Measurements from ENCODE around the gene CUX1. TPM values are rescaled to one million over a fixed set of nuclear protein-coding genes. Genes with fewer than 3 reads are reported as not detected.

Gene CUX1
- total RNA-seq, 1 donor from 2014 or later, result 50.6 TPM

DNA sequence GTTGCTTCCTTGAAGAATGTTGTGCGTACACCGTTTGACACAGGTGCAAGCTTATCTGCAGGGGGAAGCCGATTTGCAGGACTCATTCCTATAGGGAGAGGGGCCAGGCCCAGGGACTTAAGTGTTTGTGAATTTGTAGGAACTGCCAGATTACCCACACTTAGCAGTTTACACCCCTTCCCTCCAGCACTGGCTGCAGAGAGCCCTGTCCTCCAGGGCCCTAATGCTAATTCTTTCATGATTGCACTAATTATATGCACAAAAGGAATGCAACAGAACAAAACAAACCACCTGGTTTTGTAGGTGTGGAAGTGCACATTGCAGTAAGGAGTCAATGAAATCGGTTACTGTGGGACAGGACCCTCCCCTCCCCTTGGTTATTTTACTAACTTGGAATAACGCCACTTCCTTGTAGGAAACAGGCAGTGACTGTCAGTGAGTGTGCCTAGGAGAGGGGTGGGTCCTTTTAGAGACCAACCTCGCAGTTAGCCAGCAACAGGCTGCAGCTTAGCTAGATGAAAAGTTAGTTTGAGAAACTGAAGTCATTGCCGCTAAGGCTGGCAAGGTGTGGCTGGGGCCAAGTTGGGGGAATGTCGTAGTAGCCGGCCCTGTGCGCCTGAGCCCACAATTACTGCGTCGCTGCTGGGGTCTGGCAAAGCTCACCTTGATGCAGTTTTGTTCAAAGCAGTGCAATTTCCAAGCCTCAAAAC lies 60.6 kb downstream of the CUX1 start:
- Histone ChIP-seq H3K4me3 (ENCODE audit: insufficient read depth, low read depth, low read length) (no peak overlapping the region), H3K27ac (ENCODE audit: low read depth, low read length) (no peak overlapping the region), H3K4me1 (ENCODE audit: insufficient read depth, low read length) (peaks cover 33% of the 10 kb centered on the region), H3K27me3 (ENCODE audit: insufficient read depth, low read length) (no peaks in the 10 kb centered on the region), H3K9ac (ENCODE audit: low read length) (no peak overlapping the region), H3K79me2 (ENCODE audit: insufficient read depth, low read length) (peaks cover 54% of the 10 kb centered on the region), H2AFZ (ENCODE audit: low read depth, low read length) (no peak overlapping the region), H4K20me1 (ENCODE audit: insufficient read depth, low read length) (peaks cover 32% of the 10 kb centered on the region), H3K4me2 (ENCODE audit: low read length) (no peak overlapping the region), H3K36me3 (ENCODE audit: insufficient read depth, low read length) (no peaks in the 10 kb centered on the region), H3K9me3 (ENCODE audit: insufficient read depth, low read depth, low read length) (no peaks in the 10 kb centered on the region)
- no peak for DNase-seq (ENCODE audit: low read depth)
- no peak overlapping the region for H3K27ac Mint-ChIP-seq (ENCODE audit: unreplicated experiment)
- no peaks in the 10 kb centered on the region for H3K9me3 Mint-ChIP-seq (ENCODE audit: unreplicated experiment)
- TF ChIP-seq, protein P1, sequence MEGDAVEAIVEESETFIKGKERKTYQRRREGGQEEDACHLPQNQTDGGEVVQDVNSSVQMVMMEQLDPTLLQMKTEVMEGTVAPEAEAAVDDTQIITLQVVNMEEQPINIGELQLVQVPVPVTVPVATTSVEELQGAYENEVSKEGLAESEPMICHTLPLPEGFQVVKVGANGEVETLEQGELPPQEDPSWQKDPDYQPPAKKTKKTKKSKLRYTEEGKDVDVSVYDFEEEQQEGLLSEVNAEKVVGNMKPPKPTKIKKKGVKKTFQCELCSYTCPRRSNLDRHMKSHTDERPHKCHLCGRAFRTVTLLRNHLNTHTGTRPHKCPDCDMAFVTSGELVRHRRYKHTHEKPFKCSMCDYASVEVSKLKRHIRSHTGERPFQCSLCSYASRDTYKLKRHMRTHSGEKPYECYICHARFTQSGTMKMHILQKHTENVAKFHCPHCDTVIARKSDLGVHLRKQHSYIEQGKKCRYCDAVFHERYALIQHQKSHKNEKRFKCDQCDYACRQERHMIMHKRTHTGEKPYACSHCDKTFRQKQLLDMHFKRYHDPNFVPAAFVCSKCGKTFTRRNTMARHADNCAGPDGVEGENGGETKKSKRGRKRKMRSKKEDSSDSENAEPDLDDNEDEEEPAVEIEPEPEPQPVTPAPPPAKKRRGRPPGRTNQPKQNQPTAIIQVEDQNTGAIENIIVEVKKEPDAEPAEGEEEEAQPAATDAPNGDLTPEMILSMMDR (IDR thresholded peaks at IDR 0.05; ENCODE audit: insufficient read depth, low read depth, low read length), result no peak
- TF ChIP-seq EZH2 (IDR thresholded peaks at IDR 0.05; ENCODE audit: insufficient read depth, low read length), result no peak
- FAIRE-seq, result no peak
- no peak overlapping the region for H3K4me3 Mint-ChIP-seq (ENCODE audit: unreplicated experiment)
- H3K27me3 Mint-ChIP-seq (ENCODE audit: low read depth, unreplicated experiment), result no peaks in the 10 kb centered on the region
- H3K4me1 Mint-ChIP-seq (ENCODE audit: low read depth, unreplicated experiment), result peaks cover 44% of the 10 kb centered on the region
- peaks cover 3% of the 10 kb centered on the region for H3K36me3 Mint-ChIP-seq (ENCODE audit: low read depth, unreplicated experiment)

DNA sequence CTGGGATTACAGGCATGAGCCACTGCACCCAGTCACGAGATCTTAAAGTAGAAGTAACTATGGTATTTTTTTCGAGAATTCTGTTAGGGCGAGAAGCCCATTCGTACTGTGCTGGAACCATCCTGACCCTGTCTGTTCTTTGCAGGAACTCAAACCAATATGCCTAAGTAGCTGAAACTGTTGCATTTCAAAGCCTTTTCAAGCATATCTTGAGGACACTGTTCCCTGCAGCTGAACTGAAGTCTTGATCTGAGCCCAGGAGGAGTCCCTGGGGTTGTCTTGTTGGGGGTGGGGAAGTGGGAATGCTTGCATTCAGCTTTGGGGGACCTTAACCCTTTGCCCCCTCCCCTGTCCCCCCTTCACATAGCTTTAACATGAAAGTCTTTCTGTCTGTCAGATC lies 61.5 kb downstream of the CUX1 start:
- no peak overlapping the region for H3K27ac Mint-ChIP-seq (ENCODE audit: unreplicated experiment)
- H3K27me3 Mint-ChIP-seq (ENCODE audit: low read depth, unreplicated experiment), result no peaks in the 10 kb centered on the region
- Histone ChIP-seq H3K27me3 (ENCODE audit: insufficient read depth, low read length) (no peaks in the 10 kb centered on the region), H2AFZ (ENCODE audit: low read depth, low read length) (no peak overlapping the region), H3K36me3 (ENCODE audit: insufficient read depth, low read length) (no peaks in the 10 kb centered on the region), H3K4me2 (ENCODE audit: low read length) (no peak overlapping the region), H3K27ac (ENCODE audit: low read depth, low read length) (no peak overlapping the region), H3K79me2 (ENCODE audit: insufficient read depth, low read length) (peaks cover 50% of the 10 kb centered on the region), H4K20me1 (ENCODE audit: insufficient read depth, low read length) (peaks cover 28% of the 10 kb centered on the region), H3K4me1 (ENCODE audit: insufficient read depth, low read length) (peaks cover 36% of the 10 kb centered on the region), H3K9ac (ENCODE audit: low read length) (no peak overlapping the region), H3K4me3 (ENCODE audit: insufficient read depth, low read depth, low read length) (no peak overlapping the region), H3K9me3 (ENCODE audit: insufficient read depth, low read depth, low read length) (no peaks in the 10 kb centered on the region)
- FAIRE-seq, result no peak
- H3K4me3 Mint-ChIP-seq (ENCODE audit: unreplicated experiment), result no peak overlapping the region
- H3K36me3 Mint-ChIP-seq (ENCODE audit: low read depth, unreplicated experiment), result no peaks in the 10 kb centered on the region
- no peak for DNase-seq (ENCODE audit: low read depth)
- no peak for TF ChIP-seq EZH2 (IDR thresholded peaks at IDR 0.05; ENCODE audit: insufficient read depth, low read length)
- TF ChIP-seq, protein P1 (IDR thresholded peaks at IDR 0.05; ENCODE audit: insufficient read depth, low read depth, low read length), result no peak
- H3K9me3 Mint-ChIP-seq (ENCODE audit: unreplicated experiment), result no peaks in the 10 kb centered on the region
- H3K4me1 Mint-ChIP-seq (ENCODE audit: low read depth, unreplicated experiment), result peaks cover 43% of the 10 kb centered on the region

DNA sequence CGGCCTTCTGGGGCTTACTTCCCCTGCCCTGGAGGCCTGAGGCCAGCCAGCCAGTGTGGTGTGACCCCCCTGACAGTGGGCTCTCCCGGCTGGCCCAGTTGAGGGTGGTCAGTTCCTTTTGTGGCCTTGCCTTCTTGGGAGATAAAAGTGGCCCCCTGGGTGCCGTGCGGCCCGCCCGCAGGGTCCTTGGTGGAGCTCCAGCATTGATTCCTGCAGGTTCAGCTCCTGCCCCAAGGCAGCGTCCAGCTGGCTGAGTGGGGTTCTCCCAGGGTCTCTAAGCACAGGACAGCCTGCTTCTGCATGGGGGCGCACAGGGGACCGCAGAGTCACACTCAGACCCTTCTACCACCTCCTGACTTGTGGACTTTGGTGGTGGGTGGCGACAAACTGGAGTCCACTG lies 62.1 kb downstream of the CUX1 start:
- FAIRE-seq, result no peak
- no peaks in the 10 kb centered on the region for H3K27me3 Mint-ChIP-seq (ENCODE audit: low read depth, unreplicated experiment)
- Histone ChIP-seq H3K27ac (ENCODE audit: low read depth, low read length) (no peak overlapping the region), H3K9ac (ENCODE audit: low read length) (no peak overlapping the region), H3K27me3 (ENCODE audit: insufficient read depth, low read length) (no peaks in the 10 kb centered on the region), H3K4me2 (ENCODE audit: low read length) (no peak overlapping the region), H3K9me3 (ENCODE audit: insufficient read depth, low read depth, low read length) (no peaks in the 10 kb centered on the region), H3K4me1 (ENCODE audit: insufficient read depth, low read length) (peaks cover 36% of the 10 kb centered on the region), H3K4me3 (ENCODE audit: insufficient read depth, low read depth, low read length) (no peak overlapping the region), H4K20me1 (ENCODE audit: insufficient read depth, low read length) (peaks cover 21% of the 10 kb centered on the region), H2AFZ (ENCODE audit: low read depth, low read length) (no peak overlapping the region), H3K79me2 (ENCODE audit: insufficient read depth, low read length) (peaks cover 51% of the 10 kb centered on the region), H3K36me3 (ENCODE audit: insufficient read depth, low read length) (no peaks in the 10 kb centered on the region)
- peaks cover 42% of the 10 kb centered on the region for H3K4me1 Mint-ChIP-seq (ENCODE audit: low read depth, unreplicated experiment)
- no peaks in the 10 kb centered on the region for H3K9me3 Mint-ChIP-seq (ENCODE audit: unreplicated experiment)
- no peaks in the 10 kb centered on the region for H3K36me3 Mint-ChIP-seq (ENCODE audit: low read depth, unreplicated experiment)
- DNase-seq (ENCODE audit: low read depth), result no peak
- TF ChIP-seq EZH2 (IDR thresholded peaks at IDR 0.05; ENCODE audit: insufficient read depth, low read length), result no peak
- TF ChIP-seq, protein P1 (IDR thresholded peaks at IDR 0.05; ENCODE audit: insufficient read depth, low read depth, low read length), result no peak
- no peak overlapping the region for H3K27ac Mint-ChIP-seq (ENCODE audit: unreplicated experiment)
- no peak overlapping the region for H3K4me3 Mint-ChIP-seq (ENCODE audit: unreplicated experiment)

Measured in astrocyte (in vitro differentiated cells and primary cell).